Measurements from ENCODE around the gene SSX4. TPM values are rescaled to one million over a fixed set of nuclear protein-coding genes. Genes with fewer than 3 reads are reported as not detected.
"Not testable (repeated sequence)": the region's sequence is repeated elsewhere in the genome, so short reads cannot be mapped to it uniquely, and the experiment has no call there.

The SSX4 gene, protein sequence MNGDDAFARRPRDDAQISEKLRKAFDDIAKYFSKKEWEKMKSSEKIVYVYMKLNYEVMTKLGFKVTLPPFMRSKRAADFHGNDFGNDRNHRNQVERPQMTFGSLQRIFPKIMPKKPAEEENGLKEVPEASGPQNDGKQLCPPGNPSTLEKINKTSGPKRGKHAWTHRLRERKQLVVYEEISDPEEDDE
- not detected for polyA plus RNA-seq (2013, experiment 1 of 2)
- polyA plus RNA-seq (2013, experiment 2 of 2), result not detected

DNA sequence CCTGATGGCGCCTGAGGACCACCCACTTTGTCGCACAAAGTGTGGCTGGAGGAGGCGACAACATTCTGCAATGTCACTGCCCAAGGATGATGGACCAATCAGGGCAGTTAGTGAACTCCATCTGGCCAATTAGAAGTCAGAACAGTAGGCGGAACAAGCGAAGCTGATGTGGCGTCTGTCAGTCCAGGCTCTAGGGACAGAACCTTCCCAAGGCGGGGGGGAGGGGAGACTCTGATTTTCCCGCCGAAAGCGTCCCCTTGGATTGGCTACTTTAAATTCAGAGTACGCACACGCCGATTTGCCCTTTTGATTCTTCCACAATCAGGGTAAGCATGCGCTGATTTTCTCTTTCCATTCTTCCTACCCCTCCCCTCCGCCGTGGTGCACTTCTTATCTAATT is at the start of gene SSX4:
TSS of gene SSX4 (plus strand) at position 301 of the 400 bp plus-strand sequence. CDS start 515 bp downstream, outside the sequence.
- not testable (repeated sequence) for H3K9me3 ChIP-seq (ENCODE audit: control insufficient read depth, low read length); H3K4me1 ChIP-seq (ENCODE audit: control insufficient read depth, insufficient read depth, low read length, poor library complexity, severe bottlenecking); H3K27ac ChIP-seq (ENCODE audit: low read depth, low read length, severe bottlenecking); H3K36me3 ChIP-seq (ENCODE audit: control insufficient read depth, insufficient read depth, low read length); H3K4me3 ChIP-seq (ENCODE audit: extremely low read depth, insufficient read depth, low read length, poor library complexity, severe bottlenecking)
- WGBS, 2 experiments (ENCODE audit: insufficient coverage in 2 of 2), result no CpG with 5 or more reads among the region's 16 CpGs

DNA sequence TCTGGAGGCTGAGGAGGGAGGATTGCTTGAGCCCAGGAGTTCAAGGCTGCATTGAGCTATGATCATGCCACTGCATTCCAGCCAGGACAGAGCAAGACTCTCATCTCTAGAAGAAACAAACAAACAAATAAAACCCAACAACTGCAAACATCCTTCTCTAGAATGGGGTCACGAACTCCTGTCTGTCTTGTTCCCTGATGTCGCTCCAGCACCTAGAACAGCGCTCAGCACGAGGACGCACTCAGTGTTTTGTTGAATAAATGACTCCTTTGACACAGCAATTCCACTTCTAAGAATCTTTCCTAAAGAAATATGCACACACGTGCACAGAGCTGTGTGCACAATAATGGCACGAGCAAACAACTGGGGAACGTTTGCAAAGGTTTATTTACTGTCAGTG is 37.3 kb upstream of the SSX4 start:
- WGBS, 2 experiments (ENCODE audit: insufficient coverage in 2 of 2), result 68 to 83% methylated on average over 3 of the region's 8 CpGs
- not testable (repeated sequence) for H3K27ac ChIP-seq (ENCODE audit: low read depth, low read length, severe bottlenecking); H3K9me3 ChIP-seq (ENCODE audit: control insufficient read depth, low read length); H3K4me3 ChIP-seq (ENCODE audit: extremely low read depth, insufficient read depth, low read length, poor library complexity, severe bottlenecking); H3K36me3 ChIP-seq (ENCODE audit: control insufficient read depth, insufficient read depth, low read length); H3K4me1 ChIP-seq (ENCODE audit: control insufficient read depth, insufficient read depth, low read length, poor library complexity, severe bottlenecking)

DNA sequence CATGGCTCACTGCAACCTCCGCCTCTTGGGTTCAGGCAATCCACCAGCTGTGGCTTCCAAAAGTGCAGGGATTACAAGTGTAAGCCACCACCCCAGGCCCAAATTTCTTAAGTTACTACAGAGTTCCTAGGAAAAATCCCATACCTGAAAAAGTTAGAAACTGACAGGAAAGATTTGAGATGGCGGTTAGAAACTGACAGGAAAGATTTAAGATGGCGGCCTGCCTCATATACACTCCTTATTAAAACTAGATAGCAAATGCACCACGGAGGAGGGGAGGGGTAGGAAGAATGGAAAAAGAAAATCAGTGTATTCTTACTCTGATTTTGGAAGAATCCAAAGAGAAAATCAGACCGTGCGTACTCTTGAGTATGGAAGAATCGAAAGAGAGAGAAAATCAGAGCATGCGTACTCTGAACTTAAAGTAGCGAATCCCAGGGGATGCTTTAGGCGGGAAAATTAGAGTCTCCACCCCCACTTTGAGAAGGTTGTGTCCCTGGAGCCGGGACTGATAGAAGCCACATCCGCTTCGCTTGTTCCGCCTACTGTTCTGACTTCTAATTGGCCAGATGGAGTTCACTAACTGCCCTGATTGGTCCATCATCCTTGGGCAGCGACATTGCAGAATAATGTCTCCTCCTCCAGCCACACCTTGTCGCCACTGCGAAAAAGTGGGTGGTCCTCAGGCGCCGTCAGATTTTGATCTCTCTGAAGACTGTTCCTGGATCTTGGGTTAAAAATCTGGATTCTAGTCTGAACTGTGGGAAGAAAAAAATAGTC is 26.8 kb upstream of the SSX4 start, which contains the start of gene SSX3:
TSS of gene SSX3 (minus strand) at position 389 of the 780 bp plus-strand sequence. CDS start 1,454 bp downstream, outside the sequence.
- H3K27ac ChIP-seq (ENCODE audit: low read depth, low read length, severe bottlenecking); H3K9me3 ChIP-seq (ENCODE audit: control insufficient read depth, low read length); H3K36me3 ChIP-seq (ENCODE audit: control insufficient read depth, insufficient read depth, low read length); H3K4me3 ChIP-seq (ENCODE audit: extremely low read depth, insufficient read depth, low read length, poor library complexity, severe bottlenecking); H3K4me1 ChIP-seq (ENCODE audit: control insufficient read depth, insufficient read depth, low read length, poor library complexity, severe bottlenecking): not testable (repeated sequence)
- WGBS, 2 experiments (ENCODE audit: insufficient coverage in 2 of 2), result 95 to 97% methylated on average over 7 to 8 of the region's 19 CpGs

DNA sequence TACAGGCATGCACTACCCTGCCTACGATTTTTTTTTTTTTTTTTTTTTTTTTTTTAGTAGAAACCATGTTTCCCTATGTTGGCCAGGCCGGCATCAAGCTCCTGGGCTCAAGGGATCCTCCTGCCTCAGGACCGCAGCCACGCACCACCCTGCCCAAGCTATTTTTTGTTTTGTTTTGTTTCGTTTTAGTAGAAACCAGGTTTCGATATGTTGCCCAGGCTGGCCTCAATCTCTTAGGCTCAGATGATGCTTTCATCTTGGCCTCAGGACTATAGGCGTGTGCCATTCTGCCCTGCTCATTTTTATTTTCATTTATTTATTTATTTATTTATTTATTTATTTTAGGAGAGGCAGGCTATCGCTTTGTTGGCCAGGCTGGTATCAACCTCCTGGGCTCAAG is 25.7 kb upstream of the SSX4 start:
- WGBS, 2 experiments (ENCODE audit: insufficient coverage in 2 of 2), result 93% methylated on average over 3 of the region's 8 CpGs; no CpG with 5 or more reads in 1 of the 2 experiments
- no peaks in the 10 kb centered on the region for H3K4me1 ChIP-seq (ENCODE audit: control insufficient read depth, insufficient read depth, low read length, poor library complexity, severe bottlenecking)
- no peak overlapping the region for H3K27ac ChIP-seq (ENCODE audit: low read depth, low read length, severe bottlenecking)
- no peaks in the 10 kb centered on the region for H3K9me3 ChIP-seq (ENCODE audit: control insufficient read depth, low read length)
- no peaks in the 10 kb centered on the region for H3K36me3 ChIP-seq (ENCODE audit: control insufficient read depth, insufficient read depth, low read length)
- no peak overlapping the region for H3K4me3 ChIP-seq (ENCODE audit: extremely low read depth, insufficient read depth, low read length, poor library complexity, severe bottlenecking)

DNA sequence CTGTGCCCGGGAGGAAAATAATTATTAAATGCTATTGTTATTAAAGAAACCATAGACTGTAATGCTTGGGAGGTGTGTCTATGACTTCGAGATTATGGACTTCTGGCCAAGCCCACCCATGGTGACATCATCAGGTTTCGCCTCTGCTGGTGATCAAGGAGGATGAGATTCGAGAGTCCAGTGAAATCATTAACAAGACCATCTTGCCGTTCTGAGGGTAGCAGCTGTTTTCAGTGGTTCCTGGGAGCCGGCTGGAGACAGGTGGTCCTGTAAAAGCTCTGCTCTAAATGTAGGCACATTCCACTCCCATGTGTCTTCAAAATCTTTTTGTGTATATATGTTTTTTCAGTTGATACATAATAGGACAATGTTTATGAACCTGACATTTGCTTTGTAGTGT is 24.1 kb upstream of the SSX4 start:
- not testable (repeated sequence) for H3K36me3 ChIP-seq (ENCODE audit: control insufficient read depth, insufficient read depth, low read length); H3K4me3 ChIP-seq (ENCODE audit: extremely low read depth, insufficient read depth, low read length, poor library complexity, severe bottlenecking); H3K4me1 ChIP-seq (ENCODE audit: control insufficient read depth, insufficient read depth, low read length, poor library complexity, severe bottlenecking); H3K27ac ChIP-seq (ENCODE audit: low read depth, low read length, severe bottlenecking); H3K9me3 ChIP-seq (ENCODE audit: control insufficient read depth, low read length)
- 94% methylated on average over 3 of the region's 6 CpGs; no CpG with 5 or more reads in 1 of the 2 experiments for WGBS, 2 experiments (ENCODE audit: insufficient coverage in 2 of 2)

DNA sequence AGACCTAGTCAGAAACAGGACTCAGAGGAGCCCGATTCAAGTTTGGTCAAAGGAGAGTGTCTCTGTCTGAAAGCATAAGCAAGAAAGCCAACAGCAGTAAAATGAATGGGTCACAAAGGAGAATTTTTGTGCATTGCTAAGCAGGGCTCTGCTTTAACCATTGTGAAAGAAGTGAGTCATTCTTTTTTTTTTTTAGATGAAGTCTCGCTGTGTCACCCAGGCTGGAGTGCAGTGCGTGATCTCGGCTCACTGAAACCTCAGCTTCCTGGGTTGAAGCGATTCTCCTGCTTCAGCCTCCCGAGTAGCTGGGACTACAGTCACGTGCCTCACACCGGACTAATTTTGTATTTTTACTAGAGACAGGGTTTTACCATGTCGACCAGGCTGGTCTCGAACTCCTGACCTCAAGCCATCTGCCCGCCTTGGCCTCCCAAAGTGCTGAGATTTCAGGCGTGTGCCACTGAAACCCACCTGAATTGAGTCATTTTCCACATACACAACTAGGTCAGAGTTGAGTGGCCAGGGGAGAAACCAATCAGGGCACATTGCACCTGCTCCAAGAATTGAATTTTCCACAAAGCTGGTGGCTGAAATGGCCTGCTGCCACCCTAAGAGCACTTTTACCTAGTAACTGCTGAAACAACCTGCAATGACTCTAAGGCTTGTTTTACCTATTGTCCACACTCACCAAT is 15.5 kb upstream of the SSX4 start:
- H3K9me3 ChIP-seq (ENCODE audit: control insufficient read depth, low read length); H3K36me3 ChIP-seq (ENCODE audit: control insufficient read depth, insufficient read depth, low read length); H3K4me3 ChIP-seq (ENCODE audit: extremely low read depth, insufficient read depth, low read length, poor library complexity, severe bottlenecking); H3K27ac ChIP-seq (ENCODE audit: low read depth, low read length, severe bottlenecking); H3K4me1 ChIP-seq (ENCODE audit: control insufficient read depth, insufficient read depth, low read length, poor library complexity, severe bottlenecking): not testable (repeated sequence)
- no CpG with 5 or more reads among the region's 12 CpGs for WGBS, 2 experiments (ENCODE audit: insufficient coverage in 2 of 2)

DNA sequence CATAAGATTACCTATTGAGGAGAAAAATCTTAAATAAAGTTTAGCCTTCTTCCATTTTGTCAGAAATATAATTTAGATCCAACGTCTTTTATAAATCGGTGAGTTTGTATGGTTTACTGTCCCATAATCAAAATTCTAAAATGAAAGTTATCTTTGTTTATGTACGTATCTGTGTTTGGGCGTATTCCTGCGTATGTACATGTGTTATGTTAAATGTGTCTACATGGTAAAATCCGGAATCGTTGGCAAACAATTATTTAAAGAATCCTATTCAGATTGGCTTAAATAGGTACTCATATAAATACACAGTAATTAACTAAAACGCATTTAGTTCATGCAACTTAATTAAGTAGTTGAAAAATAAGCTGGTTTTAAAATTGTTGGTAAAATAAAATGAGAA is 12.9 kb upstream of the SSX4 start:
- H3K27ac ChIP-seq (ENCODE audit: low read depth, low read length, severe bottlenecking); H3K4me1 ChIP-seq (ENCODE audit: control insufficient read depth, insufficient read depth, low read length, poor library complexity, severe bottlenecking); H3K4me3 ChIP-seq (ENCODE audit: extremely low read depth, insufficient read depth, low read length, poor library complexity, severe bottlenecking); H3K9me3 ChIP-seq (ENCODE audit: control insufficient read depth, low read length); H3K36me3 ChIP-seq (ENCODE audit: control insufficient read depth, insufficient read depth, low read length): not testable (repeated sequence)
- WGBS, 2 experiments (ENCODE audit: insufficient coverage in 2 of 2), result no CpG with 5 or more reads among the region's 8 CpGs

DNA sequence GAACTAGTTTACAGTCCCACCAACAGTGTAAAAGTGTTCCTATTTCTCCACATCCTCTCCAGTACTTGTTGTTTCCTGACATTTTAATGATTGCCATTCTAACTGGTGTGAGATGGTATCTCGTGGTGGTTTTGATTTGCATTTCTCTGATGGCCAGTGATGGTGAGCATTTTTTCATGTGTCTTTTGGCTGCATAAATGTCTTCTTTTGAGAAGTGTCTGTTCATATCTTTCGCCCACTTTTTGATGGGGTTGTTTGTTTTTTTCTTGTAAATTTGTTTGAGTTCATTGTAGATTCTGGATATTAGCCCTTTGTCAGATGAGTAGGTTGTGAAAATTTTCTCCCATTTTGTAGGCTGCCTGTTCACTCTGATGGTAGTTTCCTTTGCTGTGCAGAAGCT is 13.6 kb downstream of the SSX4 start:
- H3K9me3 ChIP-seq (ENCODE audit: control insufficient read depth, low read length); H3K36me3 ChIP-seq (ENCODE audit: control insufficient read depth, insufficient read depth, low read length); H3K4me1 ChIP-seq (ENCODE audit: control insufficient read depth, insufficient read depth, low read length, poor library complexity, severe bottlenecking); H3K27ac ChIP-seq (ENCODE audit: low read depth, low read length, severe bottlenecking); H3K4me3 ChIP-seq (ENCODE audit: extremely low read depth, insufficient read depth, low read length, poor library complexity, severe bottlenecking): not testable (repeated sequence)
- WGBS, 2 experiments (ENCODE audit: insufficient coverage in 2 of 2), result no CpG with 5 or more reads among the region's 2 CpGs

DNA sequence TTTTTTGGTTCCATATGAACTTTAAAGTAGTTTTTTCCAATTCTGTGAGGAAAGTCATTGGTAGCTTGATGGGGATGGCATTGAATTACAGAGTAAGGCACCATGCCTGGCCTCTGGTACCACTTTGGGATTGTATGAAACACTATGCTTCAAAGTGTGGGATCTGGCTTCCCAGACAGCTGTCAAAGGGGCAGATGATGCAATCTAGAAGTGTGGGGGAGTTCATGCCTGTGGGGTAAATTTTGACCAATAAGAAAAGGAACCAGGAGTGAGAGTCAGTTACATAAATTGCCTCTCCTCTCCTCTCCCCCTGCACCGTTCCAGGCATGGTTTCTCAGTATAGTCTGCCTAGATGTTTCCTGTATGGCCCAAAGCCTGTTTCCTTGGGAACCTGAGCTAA is 14.5 kb downstream of the SSX4 start:
- no CpG with 5 or more reads among the region's 1 CpG for WGBS, 2 experiments (ENCODE audit: insufficient coverage in 2 of 2)
- not testable (repeated sequence) for H3K27ac ChIP-seq (ENCODE audit: low read depth, low read length, severe bottlenecking); H3K4me3 ChIP-seq (ENCODE audit: extremely low read depth, insufficient read depth, low read length, poor library complexity, severe bottlenecking); H3K36me3 ChIP-seq (ENCODE audit: control insufficient read depth, insufficient read depth, low read length); H3K4me1 ChIP-seq (ENCODE audit: control insufficient read depth, insufficient read depth, low read length, poor library complexity, severe bottlenecking); H3K9me3 ChIP-seq (ENCODE audit: control insufficient read depth, low read length)

DNA sequence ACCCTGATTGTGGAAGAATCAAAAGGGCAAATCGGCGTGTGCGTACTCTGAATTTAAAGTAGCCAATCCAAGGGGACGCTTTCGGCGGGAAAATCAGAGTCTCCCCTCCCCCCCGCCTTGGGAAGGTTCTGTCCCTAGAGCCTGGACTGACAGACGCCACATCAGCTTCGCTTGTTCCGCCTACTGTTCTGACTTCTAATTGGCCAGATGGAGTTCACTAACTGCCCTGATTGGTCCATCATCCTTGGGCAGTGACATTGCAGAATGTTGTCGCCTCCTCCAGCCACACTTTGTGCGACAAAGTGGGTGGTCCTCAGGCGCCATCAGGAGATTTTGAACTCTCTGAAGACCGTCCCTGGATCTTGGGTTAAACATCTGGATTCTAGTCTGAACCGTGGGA is 28.5 kb downstream of the SSX4 start, which contains the start of gene SSX4B:
TSS of gene SSX4B (minus strand) at position 101 of the 400 bp plus-strand sequence. CDS start 588 bp downstream, outside the sequence.
- H3K4me1 ChIP-seq (ENCODE audit: control insufficient read depth, insufficient read depth, low read length, poor library complexity, severe bottlenecking); H3K9me3 ChIP-seq (ENCODE audit: control insufficient read depth, low read length); H3K4me3 ChIP-seq (ENCODE audit: extremely low read depth, insufficient read depth, low read length, poor library complexity, severe bottlenecking); H3K36me3 ChIP-seq (ENCODE audit: control insufficient read depth, insufficient read depth, low read length); H3K27ac ChIP-seq (ENCODE audit: low read depth, low read length, severe bottlenecking): not testable (repeated sequence)
- no CpG with 5 or more reads among the region's 15 CpGs for WGBS, 2 experiments (ENCODE audit: insufficient coverage in 2 of 2)

Measured in mesodermal cell (in vitro differentiated cells).